Measurements from ENCODE around the gene NCS1. TPM values are rescaled to one million over a fixed set of nuclear protein-coding genes. Genes with fewer than 3 reads are reported as not detected.

The NCS1 gene
- total and polyA plus RNA-seq, 2 of the 8 experiments (the other 6 are each of a cell fraction or from before 2014, with no cell fraction given) = 34.7 to 47.6 TPM

GRCh38 chr9:130209422-130209821 lies 37.2 kb downstream of the NCS1 start:
- H3K23ac ChIP-seq (ENCODE audit: insufficient read length) = no peak overlapping the region
- H3K23me2 ChIP-seq (ENCODE audit: low read depth, low read length) = no peaks in the 10 kb centered on the region
- peaks cover 0 to 12% (median 5%) of the 10 kb centered on the region in 4 experiments; a peak in 6 of 7 replicates for H3K4me1 ChIP-seq (replicated peaks in 1 of 4; ENCODE audit: control insufficient read depth in 3 of 4, insufficient read depth in 4 of 4, low read length in 3 of 4)
- no peaks in the 10 kb centered on the region; a peak in 1 of 4 replicates for H3K79me2 ChIP-seq (ENCODE audit: control insufficient read depth in 1 of 2, insufficient read depth in 2 of 2, low read length in 2 of 2)
- no peak overlapping the region for H2BK15ac ChIP-seq (ENCODE audit: low read length)
- DNase-seq (ENCODE audit: low read depth in 1 of 2, low spot score in 2 of 2) (no peak), FAIRE-seq (no peak)
- no peak overlapping the region for H3K27ac ChIP-seq (ENCODE audit: low read depth, low read length)
- no peaks in the 10 kb centered on the region for H3K9me3 ChIP-seq (ENCODE audit: insufficient read depth in 2 of 2, low read depth in 1 of 2, low read length in 1 of 2)
- H3K18ac ChIP-seq (ENCODE audit: extremely low read depth, low read length) = no peak overlapping the region
- ChIA-PET CTCF (ENCODE audit: partially characterized antibody) (interaction anchor here (0.7 to 2.2 kb wide), 5 partner anchors 9 to 133 kb away, joined by 3 to 7 read pairs (median 3); no protein-coding TSS in a partner anchor), POLR2A (ENCODE audit: partially characterized antibody) (interaction anchor here (1.3 kb wide), 1 partner anchor 36 kb away, joined by 3 read pairs; no protein-coding TSS in a partner anchor)
- no peak overlapping the region for H3K9ac ChIP-seq (replicated peaks in 1 of 4; ENCODE audit: extremely low read depth in 1 of 4, low read depth in 3 of 4, low read length in 3 of 4)
- no peak overlapping the region for H2BK20ac ChIP-seq (ENCODE audit: low read length)
- no peak overlapping the region for H3K14ac ChIP-seq (ENCODE audit: insufficient read length)
- peaks cover 0 to 2% of the 10 kb centered on the region in 2 experiments for H4K20me1 ChIP-seq (replicated peaks in 1 of 2; ENCODE audit: control insufficient read depth in 1 of 2, insufficient read depth in 2 of 2, low read length in 2 of 2)
- no peak overlapping the region for H2AK5ac ChIP-seq (ENCODE audit: low read depth, low read length)
- H3K27me3 ChIP-seq (replicated peaks in 1 of 4; ENCODE audit: control insufficient read depth in 3 of 4, extremely low read depth in 1 of 4, insufficient read depth in 3 of 4, low read length in 3 of 4) = no peaks in the 10 kb centered on the region
- H3K4me2 ChIP-seq (ENCODE audit: insufficient read depth in 1 of 2, low read depth in 2 of 2, low read length in 2 of 2) = no peak overlapping the region
- no peak overlapping the region for H3K4ac ChIP-seq (replicated peaks; ENCODE audit: insufficient read length, low read depth, low read length)
- peak overlapping the region; percentile 47; the same call in 1 of the 2 replicates for H2BK5ac ChIP-seq (ENCODE audit: low read depth, low read length)
- no peak overlapping the region for H3K4me3 ChIP-seq (ENCODE audit: extremely low read depth in 1 of 4, insufficient read depth in 2 of 4, low read depth in 3 of 4, low read length in 4 of 4)
- H2BK12ac ChIP-seq (ENCODE audit: low read depth, low read length) = 0 out of 2 replicates have a peak overlapping the region, but pooled peaks have one; percentile 5
- no peak overlapping the region for H4K91ac ChIP-seq (replicated peaks; ENCODE audit: insufficient read length, low read length)
- WGBS, 2 experiments (ENCODE audit: extremely low coverage in 1 of 2, insufficient coverage in 1 of 2, insufficient read length in 1 of 2, insufficient replicate concordance in 2 of 2, low coverage in 1 of 2, low lambda C conversion rate in 2 of 2, missing lambda C conversion rate in 1 of 2) = 89% methylated on average over 14 of the region's 14 CpGs; no CpG with 5 or more reads in 1 of the 2 experiments
- H2BK120ac ChIP-seq (replicated peaks; ENCODE audit: low read depth, low read length) = no peak overlapping the region
- H4K5ac ChIP-seq (ENCODE audit: insufficient read length, low read depth, low read length) = no peak overlapping the region
- no peak overlapping the region for H4K8ac ChIP-seq (ENCODE audit: extremely low read depth, insufficient read depth, low read length)
- peaks cover 4% of the 10 kb centered on the region; the same call in 1 of the 2 replicates for H3K79me1 ChIP-seq (ENCODE audit: low read depth, low read length)
- no peak overlapping the region for H3K56ac ChIP-seq (replicated peaks; ENCODE audit: insufficient read length, low read depth, low read length)
- no peaks in the 10 kb centered on the region for H3K36me3 ChIP-seq (ENCODE audit: control insufficient read depth in 2 of 4, insufficient read depth in 4 of 4, low read length in 3 of 4)
- no peak overlapping the region for H2AFZ ChIP-seq (ENCODE audit: low read length)
- TF ChIP-seq CBX5 (IDR thresholded peaks at IDR 0.05; ENCODE audit: low read depth, low read length) (no peak), SIX5 (IDR thresholded peaks at IDR 0.05; ENCODE audit: low read depth, low read length) (no peak), SAP30 (IDR thresholded peaks at IDR 0.05; ENCODE audit: insufficient read depth, insufficient replicate concordance, low read length) (no peak), GTF2F1 (IDR thresholded peaks at IDR 0.05; ENCODE audit: borderline replicate concordance, low read depth, low read length) (no peak), NRF1 (IDR thresholded peaks at IDR 0.05; ENCODE audit: low read depth, low read length) (no peak), HDAC6 (IDR thresholded peaks at IDR 0.05; ENCODE audit: low read depth, low read length) (no peak), SRF (IDR thresholded peaks at IDR 0.05; ENCODE audit: low read depth, low read length) (no peak)

All from H1 (cell line).